GM19468 (cell line): ENCODE results near the gene SLIT1.

Experiments
- ATAC-seq: cut with Tn5 transposase; IDR thresholded peaks from one replicate; pipeline ENCODE4 v1.9.1; 2021; ENCODE audit warnings: mild to moderate bottlenecking, moderate library complexity, moderate number of reproducible peaks; ENCODE audit not compliant: unreplicated experiment; ENCODE audit errors: extremely low read depth

SLIT1 gene

DNA sequence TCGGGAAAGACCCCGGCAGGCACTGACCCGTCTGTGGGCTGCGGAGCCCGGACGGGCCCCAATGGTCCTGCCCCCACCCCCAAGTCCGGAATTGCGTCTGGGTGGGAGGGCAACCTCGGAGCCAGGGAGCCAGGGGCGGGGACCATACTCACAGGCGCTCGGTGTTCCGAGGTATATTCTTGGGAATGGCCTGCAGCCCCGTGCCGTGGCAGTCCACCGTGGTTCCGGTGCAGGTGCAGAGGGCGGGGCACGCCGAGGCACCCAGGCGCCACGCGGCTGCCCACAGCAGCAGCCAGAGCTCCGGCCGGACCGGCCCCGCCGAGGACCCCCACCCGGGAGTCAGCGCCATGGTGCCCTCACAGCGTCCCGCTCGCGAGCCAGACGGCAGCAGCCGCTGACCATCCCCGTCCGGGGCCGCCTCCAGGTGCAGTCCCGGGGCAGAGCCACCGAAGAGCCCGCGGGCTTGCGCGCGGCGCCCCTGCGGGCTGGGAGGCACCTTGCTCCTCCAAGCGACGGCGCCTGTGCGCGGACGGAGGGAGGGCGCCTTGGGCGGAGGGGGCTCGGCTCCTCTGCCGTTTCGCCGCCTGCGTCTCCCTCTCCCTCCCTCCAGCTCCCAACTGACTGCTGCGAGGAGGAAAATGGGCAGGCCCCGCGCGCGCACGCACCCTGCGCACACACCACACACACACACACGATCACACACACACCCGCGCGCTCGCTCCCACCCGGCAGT is at the start of gene SLIT1:
SLIT1 (minus strand) TSS at position 634 of the 733 bp plus-strand sequence; CDS start at position 349, 285 bp downstream.
- ATAC-seq, result no peak

DNA sequence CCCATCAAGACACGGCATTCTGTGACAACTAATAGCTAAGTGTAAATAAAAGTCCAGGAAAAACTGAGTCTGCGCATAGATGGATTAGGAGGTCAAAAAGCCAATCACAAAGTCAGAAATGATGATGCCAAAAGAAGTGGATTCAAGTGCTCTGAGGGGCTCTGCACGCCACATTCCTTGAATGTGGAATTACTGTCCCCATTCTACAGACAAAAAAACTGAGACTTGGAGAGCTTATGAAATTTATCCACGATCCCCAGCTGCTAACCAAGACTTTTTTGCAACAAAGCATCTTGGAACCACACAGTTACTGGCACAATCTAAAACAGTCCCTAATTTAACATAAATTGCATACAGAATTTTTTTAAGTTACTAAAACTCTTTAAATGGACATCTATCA is 49.6 kb upstream of the SLIT1 start:
- ATAC-seq, result no peak

DNA sequence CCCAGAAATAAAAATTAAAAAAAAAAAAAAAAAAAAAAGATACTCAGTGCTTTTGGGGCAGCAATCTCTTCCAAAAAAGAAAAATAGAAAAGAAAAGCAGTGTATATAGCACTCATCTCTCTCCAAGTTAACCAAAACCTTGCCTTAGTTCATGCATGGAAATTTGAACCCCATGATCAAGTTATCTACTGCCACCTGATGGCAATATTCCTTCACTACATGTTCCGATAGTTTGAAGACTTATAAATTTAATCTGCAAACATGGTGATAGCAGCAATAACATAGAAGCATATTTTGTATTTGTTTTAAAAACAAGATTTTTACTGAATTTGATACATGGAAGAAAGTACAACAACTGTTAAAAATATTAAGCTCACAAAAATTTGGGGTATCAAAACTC is 48.6 kb upstream of the SLIT1 start:
- ATAC-seq, result no peak

DNA sequence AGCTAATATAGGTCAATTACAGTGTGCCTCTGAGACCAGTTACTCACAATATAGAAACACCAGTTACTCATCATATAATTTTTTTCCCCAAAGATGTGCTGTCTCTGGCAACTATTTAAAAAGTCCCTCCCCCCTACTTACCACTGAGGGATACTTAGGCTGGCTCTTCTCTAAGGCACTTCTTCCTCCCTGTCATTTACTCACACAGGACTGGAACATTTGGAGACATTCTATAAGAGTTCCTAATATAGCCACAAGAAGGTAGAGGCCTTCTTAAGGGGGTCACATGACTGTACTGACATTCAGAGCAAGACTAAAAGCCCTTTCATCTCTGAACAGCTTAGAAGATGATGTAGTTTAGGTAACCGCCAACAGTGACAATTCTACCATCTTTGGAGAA is 44.4 kb upstream of the SLIT1 start:
- ATAC-seq, result no peak

DNA sequence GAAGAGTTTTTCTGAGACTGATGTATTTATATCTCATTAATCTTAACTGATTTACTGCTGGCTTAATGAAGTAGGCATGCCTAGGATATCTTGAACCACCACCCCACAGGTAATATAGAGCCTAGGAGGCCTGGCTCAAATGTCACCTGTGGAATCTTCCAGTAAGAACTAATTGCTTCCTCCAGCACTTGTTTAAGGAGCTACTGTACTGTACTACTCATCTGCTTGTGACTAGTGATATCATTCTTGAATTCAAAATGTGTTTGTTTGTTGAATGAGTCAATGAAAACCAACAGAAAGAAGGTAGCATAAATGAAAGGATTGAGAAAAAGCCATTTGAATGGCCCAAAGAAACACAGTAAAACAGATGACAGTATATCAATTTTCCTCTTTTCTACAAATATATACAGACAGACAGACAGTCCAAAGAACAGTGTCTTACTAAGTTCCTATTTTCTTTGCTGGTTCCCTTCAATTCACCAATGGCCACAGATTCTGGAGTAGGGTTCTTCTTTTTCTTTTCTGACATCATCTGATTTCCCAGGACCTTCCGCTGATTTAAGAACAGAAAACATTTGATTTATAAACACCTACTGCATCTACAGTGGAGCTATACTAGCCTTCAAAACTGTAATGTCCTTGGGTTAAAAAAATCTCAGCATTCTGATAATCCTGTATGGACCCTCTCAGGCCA is 43.7 kb upstream of the SLIT1 start:
- ATAC-seq, result no peak

DNA sequence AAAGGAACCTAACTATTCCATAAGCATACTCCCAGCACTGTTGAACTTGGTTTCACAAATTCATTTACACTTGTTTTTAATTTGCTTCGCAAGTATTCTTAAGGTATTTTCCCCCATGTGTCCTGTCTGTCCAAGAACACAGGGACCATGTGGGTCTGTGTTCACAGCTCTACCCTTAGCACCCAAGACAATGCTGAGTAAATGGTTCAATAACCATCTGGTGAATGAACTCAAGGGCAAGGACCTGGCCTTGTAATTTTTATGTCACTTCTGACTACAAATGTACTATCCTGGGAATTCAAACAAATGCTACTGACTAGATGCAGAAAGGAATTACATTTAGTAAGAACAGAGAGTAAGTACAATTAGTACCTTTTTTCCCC is 43.0 kb upstream of the SLIT1 start:
- no peak for ATAC-seq

DNA sequence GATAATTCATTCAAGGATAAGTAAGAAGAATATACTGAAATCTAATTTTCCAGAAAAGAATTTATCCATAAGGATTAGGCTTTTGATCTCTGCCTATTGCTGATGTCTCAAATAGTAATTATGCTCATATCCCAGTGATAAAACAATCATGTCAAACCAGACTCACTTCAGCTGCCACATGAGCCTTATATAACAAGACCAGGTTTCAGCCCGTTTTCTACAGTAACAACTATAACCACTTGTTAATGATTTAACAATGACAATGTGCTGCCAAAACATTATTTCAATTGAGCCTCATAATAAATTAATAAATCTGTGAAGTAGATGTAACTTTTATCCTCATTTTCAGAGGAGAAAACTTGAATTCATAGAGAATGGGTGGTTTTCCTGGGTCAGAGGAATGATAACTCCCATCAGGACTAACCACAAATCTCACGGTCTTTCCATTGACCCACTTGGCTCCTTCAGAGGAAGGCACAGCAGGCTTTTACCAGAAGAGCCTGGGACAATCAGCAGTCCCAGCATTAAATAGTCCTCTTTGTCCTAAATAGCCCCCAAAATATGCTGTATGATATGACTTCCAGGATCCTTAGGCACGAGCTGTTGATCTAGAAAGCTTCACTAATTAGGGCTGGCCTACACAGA is 42.5 kb upstream of the SLIT1 start:
- no peak for ATAC-seq

DNA sequence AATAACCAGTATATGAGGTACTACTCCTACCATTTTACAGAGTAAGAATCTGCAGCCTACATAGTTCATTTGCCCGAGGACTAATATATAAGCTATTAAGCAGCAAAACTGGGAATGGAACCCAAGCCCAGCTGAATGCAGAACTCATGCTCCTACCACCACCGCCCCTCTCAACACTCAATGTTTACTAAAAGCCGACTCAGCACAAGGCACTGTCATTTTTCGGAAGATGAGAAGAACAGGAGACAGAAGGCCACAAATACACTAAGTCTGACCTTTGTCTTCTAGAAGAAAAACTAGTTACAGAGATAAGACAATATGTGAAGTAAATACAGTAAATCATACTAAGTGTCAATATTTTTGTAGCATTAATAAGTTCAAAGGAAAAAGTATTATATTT is 40.6 kb upstream of the SLIT1 start:
- ATAC-seq, result no peak

DNA sequence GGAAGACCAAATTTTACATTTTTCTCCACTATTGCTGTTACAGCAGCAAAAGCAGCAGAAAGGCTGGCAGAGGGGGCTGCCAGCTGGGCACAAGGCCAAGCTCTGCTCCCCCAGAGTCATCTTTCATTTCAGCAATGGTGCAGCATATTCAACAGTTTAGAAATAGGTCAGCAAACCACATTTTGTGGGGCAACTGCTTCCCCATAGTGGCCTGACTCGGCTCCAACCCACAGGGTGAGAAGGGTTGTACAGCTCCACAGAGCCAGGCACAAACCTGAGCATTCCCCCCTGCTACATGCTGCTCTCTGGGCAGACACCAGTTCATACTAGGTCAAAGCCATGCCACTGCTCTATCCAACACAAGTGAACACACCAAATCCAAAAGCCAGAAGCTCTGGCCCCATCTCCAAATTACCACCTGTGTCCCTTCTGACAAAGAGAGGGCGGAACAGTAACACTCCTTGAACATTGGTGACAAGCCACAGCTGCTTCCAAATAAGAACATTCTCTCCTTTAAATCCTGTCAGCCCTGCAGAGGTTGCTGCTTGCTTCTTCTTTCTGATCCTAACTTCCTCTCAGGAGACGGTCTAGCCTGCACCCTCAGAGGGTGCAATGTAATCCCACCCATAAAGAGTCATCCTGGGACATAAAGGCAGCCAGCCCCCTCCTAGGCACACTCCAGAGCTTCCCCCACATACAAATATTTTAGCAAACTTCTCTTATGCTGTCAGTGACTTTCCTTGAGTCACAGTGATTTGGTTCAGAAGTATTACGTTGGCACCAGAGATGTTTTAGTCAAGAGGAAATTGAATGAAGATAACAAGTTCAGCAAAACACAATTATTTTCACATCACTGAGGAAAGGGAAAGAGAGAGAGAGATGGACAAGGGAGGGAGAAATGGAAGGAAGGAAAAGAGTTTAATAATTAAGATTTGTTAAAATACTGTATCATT is 39.0 kb upstream of the SLIT1 start:
- ATAC-seq, result no peak

DNA sequence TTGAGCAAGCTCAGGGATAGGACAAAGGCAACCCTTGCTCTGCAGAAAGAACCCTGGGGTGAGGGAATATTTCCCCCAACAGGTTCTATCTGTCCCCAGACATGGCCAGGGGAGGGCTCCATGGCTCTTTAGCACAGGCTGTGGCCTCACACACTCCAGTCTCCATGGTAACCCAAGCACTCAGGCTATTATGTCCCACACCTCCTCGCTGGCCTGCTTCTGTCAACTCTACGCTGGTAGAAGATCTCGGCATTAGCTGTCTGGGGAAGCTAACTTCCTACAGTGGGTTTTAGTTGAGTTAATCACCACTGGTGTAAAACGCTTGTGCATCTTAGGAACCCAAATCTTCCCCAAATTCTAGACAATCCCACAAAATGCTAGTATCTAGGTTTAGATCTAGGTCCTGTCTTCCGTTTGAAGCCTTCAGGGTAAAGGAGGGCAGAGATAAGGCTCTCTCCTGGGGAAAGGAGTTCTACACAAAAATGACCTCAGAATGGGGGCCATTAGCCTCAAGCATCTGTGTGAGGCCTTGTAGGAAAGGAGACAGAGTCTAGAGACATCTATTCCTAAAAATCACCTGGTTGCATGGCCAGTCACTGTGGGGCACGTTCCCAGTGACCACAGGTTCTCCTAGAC is 36.7 kb upstream of the SLIT1 start:
- ATAC-seq, result no peak

DNA sequence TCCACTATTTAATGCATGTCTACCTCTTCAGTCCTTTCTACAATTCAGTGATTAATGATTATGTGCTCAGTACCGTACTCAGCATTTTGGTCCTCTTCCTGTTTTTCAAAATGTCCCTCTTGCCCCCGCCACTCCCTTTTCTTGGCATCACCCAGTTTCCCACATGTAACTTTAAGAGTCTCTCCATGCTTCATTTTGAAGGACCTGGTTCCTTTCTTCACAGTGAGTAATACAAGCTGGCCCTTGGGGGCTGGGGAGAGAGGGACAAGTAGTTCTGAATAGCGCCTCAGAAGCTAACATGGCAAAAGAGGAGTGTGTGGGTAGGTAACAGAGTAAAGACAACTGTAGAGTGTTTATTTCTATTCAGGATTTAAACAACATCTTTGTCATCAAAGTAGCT is 34.6 kb upstream of the SLIT1 start:
- no peak for ATAC-seq

DNA sequence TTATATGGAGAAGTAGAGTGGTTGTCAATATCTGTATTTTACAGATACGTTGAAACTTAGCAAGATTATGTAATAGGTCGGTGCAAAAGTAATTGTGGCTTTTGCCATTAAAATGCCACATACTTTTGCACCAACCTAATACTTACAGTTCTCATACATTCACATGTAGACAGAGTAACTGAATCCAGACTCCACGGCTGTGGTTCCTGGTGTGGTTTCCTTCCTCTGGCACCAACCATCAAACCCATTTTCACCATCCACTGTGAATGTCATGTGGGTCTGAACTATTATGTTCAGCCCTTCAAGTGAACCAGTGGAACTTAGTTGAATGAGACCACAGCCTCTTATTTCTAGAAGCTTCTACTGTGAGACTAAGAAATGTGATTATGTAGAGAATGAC is 31.5 kb upstream of the SLIT1 start:
- ATAC-seq, result no peak

DNA sequence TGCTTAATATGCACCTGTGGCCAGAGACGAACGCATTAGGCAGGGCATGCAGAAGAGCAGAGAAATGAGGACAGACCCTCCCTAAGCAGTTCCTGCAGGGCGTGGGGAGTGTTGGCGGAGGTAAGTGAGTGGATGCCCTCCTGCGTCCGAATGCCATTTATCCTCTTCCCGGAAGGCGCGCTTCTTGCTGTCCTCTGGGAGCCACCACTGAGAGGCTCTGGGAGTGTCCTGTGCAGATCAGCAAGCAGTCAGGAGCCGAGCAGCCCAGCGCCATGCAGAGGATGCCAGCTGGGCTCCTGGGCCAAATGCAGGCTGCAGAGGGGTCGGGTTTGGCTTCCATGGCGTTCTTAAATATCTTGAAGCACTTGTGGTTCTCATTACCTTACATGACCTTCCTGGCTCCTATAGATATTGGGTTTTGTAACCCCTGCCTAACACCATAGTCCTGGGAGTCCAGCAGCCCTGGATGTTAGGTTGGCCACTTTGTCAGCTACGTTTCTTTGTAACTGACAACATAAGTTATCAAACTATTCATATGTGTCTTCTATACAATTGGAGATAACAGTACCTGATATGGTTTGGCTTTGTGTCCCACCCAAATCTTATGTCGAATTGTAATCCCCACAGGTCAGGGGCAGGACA is 30.0 kb upstream of the SLIT1 start:
- no peak for ATAC-seq

DNA sequence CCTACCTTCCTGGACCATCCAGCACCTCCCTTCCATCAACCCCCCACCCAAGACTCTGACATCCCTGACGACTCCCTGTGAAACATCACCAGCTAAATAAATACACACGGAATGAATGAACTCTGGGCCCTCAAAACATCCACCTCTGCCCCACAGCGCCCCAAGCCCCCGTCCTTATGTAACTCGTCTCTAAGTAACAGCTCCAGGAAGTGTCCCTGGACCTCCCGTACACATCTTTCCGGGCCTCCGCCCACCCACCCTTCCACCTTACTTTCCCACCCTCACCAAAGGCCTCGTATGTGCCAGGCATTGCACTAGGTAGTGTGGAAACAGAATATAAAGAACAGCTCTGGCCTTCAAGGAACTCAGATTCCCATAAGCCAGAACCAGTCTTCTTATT is 27.7 kb upstream of the SLIT1 start:
- no peak for ATAC-seq

DNA sequence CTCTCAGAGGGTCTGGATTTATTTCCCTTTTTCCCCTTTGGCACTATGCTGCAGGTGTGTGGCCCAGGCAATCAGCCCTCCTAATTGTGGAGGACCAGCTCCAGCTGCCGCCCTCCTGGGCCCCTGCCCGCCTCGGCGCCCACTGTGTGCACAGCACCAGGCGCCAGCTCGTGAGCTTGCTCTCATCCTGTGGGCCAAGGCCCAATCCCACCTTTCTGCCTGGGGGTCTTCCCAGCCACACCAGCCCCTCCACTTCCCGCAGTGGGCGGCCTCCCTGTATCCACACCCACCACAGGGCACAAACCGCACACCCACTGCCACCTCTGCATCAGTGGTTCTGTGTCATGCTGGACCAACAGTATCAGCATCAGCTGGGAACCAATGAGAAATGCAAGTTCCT is 25.5 kb upstream of the SLIT1 start:
- ATAC-seq, result no peak

DNA sequence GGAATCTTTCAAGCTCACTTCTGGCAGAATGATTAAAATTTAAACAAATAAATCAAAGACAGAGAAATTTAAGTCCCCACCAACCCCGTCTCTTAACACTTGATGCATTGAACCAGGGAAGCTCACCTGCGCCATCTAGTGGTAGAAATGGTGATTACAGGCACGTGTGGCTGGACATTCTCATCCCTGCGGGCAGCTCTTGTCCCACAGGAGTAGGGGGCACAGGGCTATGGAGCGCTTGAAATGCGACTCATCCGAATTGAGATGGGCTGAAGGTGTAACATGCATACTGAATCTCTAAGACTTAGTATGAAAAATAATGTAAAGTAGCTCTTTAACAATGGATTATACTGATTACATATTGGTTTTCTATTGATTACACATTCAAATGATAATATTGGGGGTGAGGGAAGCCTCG is 24.8 kb upstream of the SLIT1 start:
- no peak for ATAC-seq

DNA sequence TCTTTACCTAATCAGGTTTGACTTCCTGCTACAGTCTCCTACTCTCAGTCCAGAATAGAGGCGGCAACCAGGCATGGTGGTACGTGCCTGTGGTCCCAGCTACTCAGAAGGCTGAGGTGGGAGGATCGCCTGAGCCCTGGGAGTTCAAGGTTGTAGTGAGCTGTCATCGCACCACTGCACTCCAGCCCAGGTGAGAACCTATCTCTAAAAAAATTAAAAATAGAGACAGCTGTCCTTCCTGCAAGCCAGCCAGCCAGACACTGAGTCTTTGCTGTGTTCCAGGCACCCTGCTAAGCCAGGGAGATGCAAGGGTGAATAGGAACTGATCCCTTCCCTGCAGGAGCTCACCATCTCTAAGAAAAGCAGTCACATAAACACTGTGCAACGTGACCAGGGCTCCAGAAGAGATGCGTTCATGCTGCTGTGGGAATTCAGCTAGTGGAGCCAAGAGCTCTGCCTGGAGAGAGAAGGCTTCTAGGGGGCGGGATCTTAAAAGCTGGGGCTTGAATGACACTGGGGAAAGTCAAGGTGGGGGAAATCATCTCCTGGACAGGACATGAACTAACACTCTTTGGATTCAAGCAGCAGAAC is 22.1 kb upstream of the SLIT1 start:
- no peak for ATAC-seq

DNA sequence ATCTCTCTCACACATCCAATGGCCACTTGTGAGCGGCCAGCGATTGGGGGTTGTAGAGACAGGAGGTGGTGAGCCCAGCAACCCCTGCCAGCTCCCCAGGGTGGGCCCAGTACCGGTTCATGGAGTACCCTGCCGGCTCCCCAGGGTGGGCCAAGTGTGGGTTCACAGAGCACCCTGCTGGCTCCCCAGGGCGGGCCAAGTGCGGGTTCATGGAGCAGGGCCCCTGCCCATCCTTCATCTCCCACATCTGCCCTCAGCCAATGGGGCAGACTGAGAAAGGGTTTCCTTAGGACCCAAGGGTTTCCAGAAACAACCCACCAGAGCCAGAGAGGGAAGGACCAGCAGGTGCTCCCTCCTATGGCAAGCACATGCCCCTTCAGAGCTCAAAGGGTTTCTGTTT is 21.4 kb upstream of the SLIT1 start:
- no peak for ATAC-seq
